Adrenal gland (tissue), 12 donors: ENCODE data around the gene ABCC11. TPM values are rescaled to one million over a fixed set of nuclear protein-coding genes. Genes with fewer than 3 reads are reported as not detected.

Source experiments
- DNase-seq, 7 donors: peaks; one replicate each; pipeline ENCODE4 v3.0.0-alpha.2; 2019 to 2020
- H3K27ac ChIP-seq, 5 donors: fragments of 200-600 bp; sonication (generic) in 4 of 5; 1 replicate in 3 of 5; 2 replicates in 2 of 5; pipeline versions ENCODE4 v1.5.1 to v1.8.0; 2016 to 2020; ENCODE audit warnings: mild to moderate bottlenecking in 1 of 5
- H3K27me3 ChIP-seq: fragments of 200-600 bp; 2 replicates; pipeline ENCODE4 v1.8.0; 2021
- H3K36me3 ChIP-seq, 2 donors: fragments of 200-600 bp; replicated peaks in 1 of 2; 1 replicate in 1 of 2; 2 replicates in 1 of 2; pipeline versions ENCODE4 v1.5.1 to v1.8.0; 2018 to 2022
- H3K4me1 ChIP-seq, 2 donors: fragments of 200-600 bp; replicated peaks in 1 of 2; 1 replicate in 1 of 2; 2 replicates in 1 of 2; pipeline versions ENCODE4 v1.5.1 to v1.8.0; 2018 to 2021
- H3K4me3 ChIP-seq, 4 donors: fragments of 200-600 bp; sonication (generic) in 3 of 4; one replicate each; pipeline ENCODE4 v1.5.1; 2016 to 2018
- H3K9me3 ChIP-seq, 3 donors: fragments of 200-600 bp; sonication (generic) in 1 of 3; replicated peaks in 1 of 3; 1 replicate in 2 of 3; 2 replicates in 1 of 3; pipeline versions ENCODE4 v1.5.1 to v1.8.0; 2016 to 2021
- CTCF ChIP-seq, 6 experiments: fragments of 450-650 bp in 4 of 6; fragments of 200-600 bp in 2 of 6; sonication (generic) in 1 of 6; IDR thresholded peaks; 1 replicate in 5 of 6; 2 replicates in 1 of 6; pipeline versions ENCODE4 v1.5.1 to v1.8.0; 2016 to 2021; ENCODE audit warnings: antibody characterized with exemption in 6 of 6, mild to moderate bottlenecking in 2 of 6, moderate library complexity in 1 of 6
- POLR2A ChIP-seq, 2 donors: fragments of 450-650 bp; IDR thresholded peaks; one replicate each; pipeline ENCODE4 v1.6.1; 2017; ENCODE audit warnings: antibody characterized with exemption in 2 of 2, mild to moderate bottlenecking in 2 of 2, moderate library complexity in 1 of 2
- WGBS, 4 donors: extraction: QIAGEN DNeasy Blood & Tissue Kit in 2 of 4; methylation state at CpG; one replicate each; pipeline versions ENCODE4 v1.1.5 to v1.1.7; 2013 to 2017; 5-methylcytosine and 5-hydroxymethylcytosine counted together
- intact Hi-C, 2 donors: fragments of 100-400 bp; cut with DNase I; formaldehyde crosslinking; loops; one replicate each; pipeline versions ENCODE4 v1.14.1 to v1.15.0; 2022 to 2023
- polyA plus RNA-seq, 3 donors: library from polyadenylated mRNA; stranded (reverse); fragments of 200-250 nt in 2 of 3; fragments of 350-450 nt in 1 of 3; fragmentation: Illumina TruSeq in 1 of 3; extraction: RNeasy Lipid Tissue Mini Kit (QIAGEN cat#74804) in 1 of 3; gene quantifications; one replicate each; pipeline ENCODE4 v1.2.3, GENCODE V29; 2013 to 2014
- total RNA-seq, 9 donors: library from RNA; depleted of rRNA in 4 of 9; stranded (reverse); fragments of >200 nt in 4 of 9; fragments of 120-200 nt in 1 of 9; fragmentation: NEBNext Ultra II Directional in 1 of 9; extraction: Animal tissue kit (Norgen Biotek cat#: 25700) in 1 of 9; gene quantifications; one replicate each; pipeline versions ENCODE4 v1.1.0 to v1.2.4, GENCODE V29; 2013 to 2023
- donor health status: healthy with polysubstance abuse.
- donor health status: Bipolar disorder and iron deficiency.
- donor health status: DM: yes; HTN: yes; CAD: no.
- donor health status: DM: no; HTN: no; CAD: no.
- donor health status: DM: no; HTN: no; CAD: no.
- donor health status: DM: yes; HTN: yes; CAD: no.

The ABCC11 gene
- total and polyA plus RNA-seq, 12 donors = 0.17 to 0.74 (median 0.27) TPM; not detected in 3

- intact Hi-C loops = loop anchor here (5.0 to 10.0 kb wide), 3 partner anchors 1011 to 1209 kb away; partner anchors contain the start of gene NETO2 (in 2 of the 2)
- no peak for DNase-seq
These were observed 91.2 kb downstream of the ABCC11 start, which contains the start of gene ABCC12 for GRCh38 chr16:48155926-48156789. TSS of gene ABCC12 (minus strand) at chr16:48155993. CDS start at chr16:48146424, 9,569 bp downstream.

DNA sequence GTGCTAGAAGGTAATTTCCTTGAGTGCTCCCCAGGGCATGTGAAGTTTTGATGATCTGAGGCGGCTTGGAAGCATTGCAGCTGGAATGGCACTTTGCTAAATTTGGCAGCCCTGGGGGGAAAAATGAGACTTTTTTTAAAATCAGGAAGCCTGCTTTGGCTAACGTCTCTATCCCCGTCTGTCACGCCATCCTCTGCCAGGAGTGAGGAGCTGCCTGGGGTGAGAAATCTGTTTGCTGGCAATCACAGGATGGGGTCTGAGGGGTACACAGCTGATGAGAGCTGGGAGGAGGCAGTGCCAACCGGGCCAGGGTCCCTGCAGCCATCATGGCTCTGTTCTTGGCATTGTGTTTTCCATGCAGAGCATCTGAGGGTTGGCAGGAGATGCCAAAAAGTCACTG, 93.6 kb downstream of the ABCC11 start:
- Histone ChIP-seq H3K27ac (no peak overlapping the region), H3K9me3 (peaks cover 0 to 5% (median 0%) of the 10 kb centered on the region in 3 donors), H3K27me3 (no peaks in the 10 kb centered on the region), H3K36me3 (no peaks in the 10 kb centered on the region), H3K4me1 (no peaks in the 10 kb centered on the region), H3K4me3 (no peak overlapping the region)
- intact Hi-C loops = loop anchor here in 1 of 2 donors (10.0 kb wide), 1 partner anchor 1009 kb away; the partner anchor contains the start of gene NETO2
- no peak for TF ChIP-seq POLR2A (IDR thresholded peaks at IDR 0.05)
- TF ChIP-seq CTCF (IDR thresholded peaks at IDR 0.05) = no peak
- DNase-seq = no peak
- WGBS, 4 donors = 80 to 88% (median 84%) methylated on average over 4 to 5 of the region's 5 CpGs

More at GRCh38 chr16:48155926-48156789, 91.2 kb downstream of the ABCC11 start, which contains the start of gene ABCC12:
- H3K27me3 ChIP-seq = no peaks in the 10 kb centered on the region
- H3K27ac ChIP-seq = no peak within 1 kb of the TSS
- 52 to 65% (median 58%) methylated on average over 17 to 24 of the region's 24 CpGs for WGBS, 4 donors
- H3K4me3 ChIP-seq = no peak within 1 kb of the TSS
- H3K9me3 ChIP-seq = no peaks in the 10 kb centered on the region
- H3K36me3 ChIP-seq = no peaks in the 10 kb centered on the region
- no peaks in the 10 kb centered on the region for H3K4me1 ChIP-seq
- no peak for TF ChIP-seq POLR2A (IDR thresholded peaks at IDR 0.05)
- TF ChIP-seq CTCF (IDR thresholded peaks at IDR 0.05) = no peak

- H3K9me3 ChIP-seq = peaks cover 0 to 5% (median 0%) of the 10 kb centered on the region in 3 donors
- intact Hi-C loops = loop anchor here in 1 of 2 donors (10.0 kb wide), 1 partner anchor 1007 kb away; the partner anchor contains the start of gene NETO2
- H3K4me1 ChIP-seq = no peaks in the 10 kb centered on the region
- WGBS, 4 donors = 92 to 95% (median 93%) methylated on average over 6 to 9 of the region's 9 CpGs
- H3K4me3 ChIP-seq = no peak overlapping the region
- no peaks in the 10 kb centered on the region for H3K27me3 ChIP-seq
- TF ChIP-seq POLR2A (IDR thresholded peaks at IDR 0.05) (no peak), CTCF (IDR thresholded peaks at IDR 0.05) (no peak)
- DNase-seq = no peak
- no peaks in the 10 kb centered on the region for H3K36me3 ChIP-seq
- H3K27ac ChIP-seq = no peak overlapping the region
These were observed 95.1 kb downstream of the ABCC11 start for GRCh38 chr16:48152226-48152625.

DNA sequence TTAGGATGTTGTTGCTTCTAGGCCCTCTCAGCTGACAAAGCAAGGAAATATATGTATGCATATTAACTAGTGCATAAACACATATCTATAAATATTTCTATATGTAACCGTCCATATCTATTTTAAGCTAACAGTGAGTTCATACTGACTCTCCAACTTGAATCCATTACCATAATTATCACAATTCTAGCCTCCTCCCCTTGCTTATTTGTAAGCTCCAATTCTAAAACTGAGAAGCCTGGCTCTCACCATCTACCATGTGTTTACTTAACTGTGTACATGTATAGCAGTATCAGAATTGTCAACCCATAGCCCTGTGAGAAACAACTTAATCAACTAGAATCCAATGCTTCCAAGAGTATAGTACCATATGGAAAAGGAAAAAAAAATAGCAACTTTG, 96.6 kb downstream of the ABCC11 start:
- H3K4me1 ChIP-seq = no peaks in the 10 kb centered on the region
- H3K36me3 ChIP-seq = no peaks in the 10 kb centered on the region
- DNase-seq = no peak
- H3K27me3 ChIP-seq = no peaks in the 10 kb centered on the region
- H3K9me3 ChIP-seq = peaks cover 0 to 5% (median 0%) of the 10 kb centered on the region in 3 donors
- intact Hi-C loops = loop anchor here in 1 of 2 donors (10.0 kb wide), 1 partner anchor 1006 kb away; the partner anchor contains the start of gene NETO2
- TF ChIP-seq CTCF (IDR thresholded peaks at IDR 0.05) (no peak), POLR2A (IDR thresholded peaks at IDR 0.05) (no peak)
- no peak overlapping the region for H3K4me3 ChIP-seq
- no peak overlapping the region for H3K27ac ChIP-seq
- WGBS, 4 donors = 67 to 79% (median 73%) methylated on average over 1 of the region's 1 CpG
